ENCODE measurements around the gene HHAT. TPM values are rescaled to one million over a fixed set of nuclear protein-coding genes. Genes with fewer than 3 reads are reported as not detected.

Gene HHAT
- total and polyA plus RNA-seq, 2 experiments from 2014 or later, result 1.6 to 1.9 TPM

GRCh38 chr1:210584439-210585113 is 255.9 kb downstream of the HHAT start:
- DNase-seq, result peak; percentile 83
- H3K79me2 ChIP-seq (ENCODE audit: insufficient read depth), result no peaks in the 10 kb centered on the region
- H3K27me3 ChIP-seq (replicated peaks; ENCODE audit: insufficient read depth), result no peaks in the 10 kb centered on the region
- no peaks in the 10 kb centered on the region for H3K9me3 ChIP-seq (ENCODE audit: low read depth)
- H3K9me2 ChIP-seq (ENCODE audit: insufficient read depth), result no peaks in the 10 kb centered on the region
- no peak overlapping the region for H3K27ac ChIP-seq
- H2AFZ ChIP-seq, result no peak overlapping the region
- H3K9ac ChIP-seq, result no peak overlapping the region
- in situ Hi-C loops (cut with MboI), result no loop called here
- no peaks in the 10 kb centered on the region for H3K4me1 ChIP-seq (ENCODE audit: insufficient read depth)
- TF ChIP-seq EZH2phosphoT487 (IDR thresholded peaks at IDR 0.05; ENCODE audit: insufficient read depth, low read depth) (no peak), EZH2 (IDR thresholded peaks at IDR 0.05; ENCODE audit: insufficient read depth, poor library complexity, severe bottlenecking) (no peak)
- H3K4me2 ChIP-seq (ENCODE audit: unreplicated experiment), result no peak overlapping the region
- 23 to 33% methylated on average over 3 of the region's 3 CpGs for WGBS, 2 experiments (ENCODE audit: low coverage in 1 of 2, low lambda C conversion rate in 2 of 2, missing lambda C conversion rate in 2 of 2)
- no peaks in the 10 kb centered on the region for H3F3A ChIP-seq (ENCODE audit: insufficient read depth)
- H3K4me3 ChIP-seq, result no peak overlapping the region
- no peaks in the 10 kb centered on the region for H3K36me3 ChIP-seq (ENCODE audit: low read depth)
- no peaks in the 10 kb centered on the region for H4K20me1 ChIP-seq (ENCODE audit: insufficient read depth)

DNA sequence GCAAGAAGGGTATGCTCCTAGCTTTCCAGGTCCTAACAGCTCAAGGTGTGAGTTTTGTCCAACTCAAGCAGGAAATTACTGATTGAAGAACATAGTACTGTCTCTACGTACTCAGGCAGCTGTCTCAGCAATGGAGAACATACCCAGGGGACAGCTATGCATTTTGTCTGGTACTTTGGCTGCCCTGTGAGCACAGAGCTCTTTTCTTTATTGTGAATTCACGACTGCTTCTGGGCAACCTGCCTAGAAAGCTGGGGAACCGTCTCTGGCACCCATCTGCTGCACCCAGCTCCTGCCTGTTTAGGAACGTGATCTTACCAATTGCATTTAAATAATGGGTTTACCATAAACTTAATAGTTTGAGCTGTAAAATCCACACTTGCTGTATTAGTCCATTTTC is 258.1 kb downstream of the HHAT start:
- Histone ChIP-seq H3K36me3 (ENCODE audit: low read depth) (no peaks in the 10 kb centered on the region), H3K4me1 (ENCODE audit: insufficient read depth) (no peaks in the 10 kb centered on the region), H3K9me2 (ENCODE audit: insufficient read depth) (no peaks in the 10 kb centered on the region), H3F3A (ENCODE audit: insufficient read depth) (no peaks in the 10 kb centered on the region), H3K4me3 (no peak overlapping the region), H3K27ac (no peak overlapping the region), H2AFZ (no peak overlapping the region), H3K4me2 (ENCODE audit: unreplicated experiment) (no peak overlapping the region), H3K9me3 (ENCODE audit: low read depth) (no peaks in the 10 kb centered on the region), H3K9ac (no peak overlapping the region), H4K20me1 (ENCODE audit: insufficient read depth) (no peaks in the 10 kb centered on the region), H3K27me3 (replicated peaks; ENCODE audit: insufficient read depth) (no peaks in the 10 kb centered on the region), H3K79me2 (ENCODE audit: insufficient read depth) (no peaks in the 10 kb centered on the region)
- 20 to 22% methylated on average over 4 of the region's 4 CpGs for WGBS, 2 experiments (ENCODE audit: low coverage in 1 of 2, low lambda C conversion rate in 2 of 2, missing lambda C conversion rate in 2 of 2)
- TF ChIP-seq EZH2phosphoT487 (IDR thresholded peaks at IDR 0.05; ENCODE audit: insufficient read depth, low read depth) (no peak), EZH2 (IDR thresholded peaks at IDR 0.05; ENCODE audit: insufficient read depth, poor library complexity, severe bottlenecking) (no peak)
- no peak for DNase-seq
- in situ Hi-C loops (cut with MboI), result no loop called here

DNA sequence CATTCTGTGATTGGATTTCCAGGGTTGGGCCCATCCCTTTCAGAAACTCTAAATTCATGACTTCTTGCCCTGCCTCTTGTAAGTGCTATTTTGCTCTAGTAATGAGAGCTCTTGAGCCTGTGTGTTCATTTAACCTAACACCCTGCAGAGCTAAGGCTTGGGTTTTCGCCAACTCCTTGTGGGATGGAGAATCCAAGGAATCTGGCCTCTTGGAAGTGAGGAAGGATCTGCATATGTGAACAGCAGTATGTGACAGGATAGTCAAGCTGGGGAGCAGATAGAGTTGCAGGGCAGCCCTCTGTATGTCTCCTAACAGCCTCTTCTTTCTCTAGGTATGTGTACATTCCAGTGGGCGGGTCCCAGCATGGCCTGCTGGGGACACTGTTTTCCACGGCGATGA is 258.9 kb downstream of the HHAT start:
- WGBS, 2 experiments (ENCODE audit: low coverage in 1 of 2, low lambda C conversion rate in 2 of 2, missing lambda C conversion rate in 2 of 2), result 78 to 79% methylated on average over 4 of the region's 4 CpGs
- H4K20me1 ChIP-seq (ENCODE audit: insufficient read depth), result no peaks in the 10 kb centered on the region
- no peak overlapping the region for H3K4me2 ChIP-seq (ENCODE audit: unreplicated experiment)
- TF ChIP-seq EZH2phosphoT487 (IDR thresholded peaks at IDR 0.05; ENCODE audit: insufficient read depth, low read depth), result no peak
- no peak for TF ChIP-seq EZH2 (IDR thresholded peaks at IDR 0.05; ENCODE audit: insufficient read depth, poor library complexity, severe bottlenecking)
- H3K27me3 ChIP-seq (replicated peaks; ENCODE audit: insufficient read depth), result no peaks in the 10 kb centered on the region
- no peaks in the 10 kb centered on the region for H3K79me2 ChIP-seq (ENCODE audit: insufficient read depth)
- H3K9me3 ChIP-seq (ENCODE audit: low read depth), result no peaks in the 10 kb centered on the region
- no peak overlapping the region for H3K9ac ChIP-seq
- H3K9me2 ChIP-seq (ENCODE audit: insufficient read depth), result no peaks in the 10 kb centered on the region
- H2AFZ ChIP-seq, result no peak overlapping the region
- no peaks in the 10 kb centered on the region for H3K4me1 ChIP-seq (ENCODE audit: insufficient read depth)
- H3K4me3 ChIP-seq, result no peak overlapping the region
- H3F3A ChIP-seq (ENCODE audit: insufficient read depth), result no peaks in the 10 kb centered on the region
- H3K27ac ChIP-seq, result no peak overlapping the region
- no peaks in the 10 kb centered on the region for H3K36me3 ChIP-seq (ENCODE audit: low read depth)
- no peak for DNase-seq
- in situ Hi-C loops (cut with MboI), result no loop called here

- no peaks in the 10 kb centered on the region for H3K36me3 ChIP-seq (ENCODE audit: low read depth)
- in situ Hi-C loops (cut with MboI), result no loop called here
- no peak overlapping the region for H3K4me3 ChIP-seq
- no peaks in the 10 kb centered on the region for H3K4me1 ChIP-seq (ENCODE audit: insufficient read depth)
- H3K9ac ChIP-seq, result no peak overlapping the region
- no peaks in the 10 kb centered on the region for H4K20me1 ChIP-seq (ENCODE audit: insufficient read depth)
- no peak overlapping the region for H3K27ac ChIP-seq
- H3K9me3 ChIP-seq (ENCODE audit: low read depth), result no peaks in the 10 kb centered on the region
- DNase-seq, result no peak
- TF ChIP-seq EZH2phosphoT487 (IDR thresholded peaks at IDR 0.05; ENCODE audit: insufficient read depth, low read depth) (no peak), EZH2 (IDR thresholded peaks at IDR 0.05; ENCODE audit: insufficient read depth, poor library complexity, severe bottlenecking) (no peak)
- no peaks in the 10 kb centered on the region for H3K9me2 ChIP-seq (ENCODE audit: insufficient read depth)
- WGBS, 2 experiments (ENCODE audit: low coverage in 1 of 2, low lambda C conversion rate in 2 of 2, missing lambda C conversion rate in 2 of 2), result 72 to 82% methylated on average over 3 of the region's 3 CpGs
- no peak overlapping the region for H2AFZ ChIP-seq
- H3K27me3 ChIP-seq (replicated peaks; ENCODE audit: insufficient read depth), result no peaks in the 10 kb centered on the region
- H3F3A ChIP-seq (ENCODE audit: insufficient read depth), result no peaks in the 10 kb centered on the region
- no peak overlapping the region for H3K4me2 ChIP-seq (ENCODE audit: unreplicated experiment)
- no peaks in the 10 kb centered on the region for H3K79me2 ChIP-seq (ENCODE audit: insufficient read depth)
These were observed 259.7 kb downstream of the HHAT start for GRCh38 chr1:210588357-210588756.

Data from GM23248 (cell line).